ENCODE measurements around the gene MINK1.
A peak's percentile ranks its signal among the peaks of the same experiment; 100 is the strongest.

The MINK1 gene

GRCh38 chr17:4937553-4937952 is 104.4 kb downstream of the MINK1 start:
- no peak for DNase-seq

- no peak for DNase-seq
These were observed 104.9 kb downstream of the MINK1 start for GRCh38 chr17:4938069-4938491.

GRCh38 chr17:4938688-4939545 is 105.8 kb downstream of the MINK1 start:
- DNase-seq, result no peak

GRCh38 chr17:4939546-4939795 is 106.3 kb downstream of the MINK1 start:
- DNase-seq, result no peak

- DNase-seq, result peak; percentile 94
These were observed 106.8 kb downstream of the MINK1 start, which contains the start of the genes RNF167 and SLC25A11 for GRCh38 chr17:4939796-4940554. Gene RNF167 (plus strand): TSS chr17:4940268. CDS start chr17:4940910, 642 bp downstream. Gene SLC25A11 (minus strand): TSS chr17:4940046. CDS start chr17:4939910, 136 bp downstream.

GRCh38 chr17:4940555-4941318 is 107.6 kb downstream of the MINK1 start:
- no peak for DNase-seq

GRCh38 chr17:4941319-4941610 is 108.1 kb downstream of the MINK1 start:
- no peak for DNase-seq

- DNase-seq, result no peak
These were observed 109.8 kb downstream of the MINK1 start for GRCh38 chr17:4942760-4943508.

- DNase-seq, result peak; percentile 11 to 41
These were observed 111.0 kb downstream of the MINK1 start for GRCh38 chr17:4944163-4944553.

- no peak for DNase-seq
These were observed 111.5 kb downstream of the MINK1 start for GRCh38 chr17:4944554-4945175.

GRCh38 chr17:4945176-4945943 is 112.2 kb downstream of the MINK1 start:
- peak; percentile 27 for DNase-seq

- no peak for DNase-seq
These were observed 112.8 kb downstream of the MINK1 start for GRCh38 chr17:4945944-4946280.

- no peak for DNase-seq
These were observed 113.3 kb downstream of the MINK1 start for GRCh38 chr17:4946312-4946976.

GRCh38 chr17:4947010-4947410 is 113.9 kb downstream of the MINK1 start:
- peak; percentile 34 to 38 for DNase-seq

Data from AML-193 (cell line).